ENCODE measurements around the gene ARAP3.

- no peak for TF ChIP-seq EZH2 (IDR thresholded peaks at IDR 0.05; ENCODE audit: borderline replicate concordance, low read depth, low read length, severe bottlenecking)
- TF ChIP-seq POLR2A (IDR thresholded peaks at IDR 0.05; ENCODE audit: low read depth, low read length), result no peak
- TF ChIP-seq CTCF (IDR thresholded peaks at IDR 0.05; ENCODE audit: extremely low read depth in 1 of 2, insufficient read depth in 1 of 2, low read depth in 1 of 2, low read length in 2 of 2), result no peak
- TF ChIP-seq POLR2AphosphoS5 (IDR thresholded peaks at IDR 0.05; ENCODE audit: insufficient read depth, low read depth, low read length), result no peak
- no peak for TF ChIP-seq GATA2 (IDR thresholded peaks at IDR 0.05; ENCODE audit: insufficient read depth, insufficient read length, low read depth, low read length)
- no peak for TF ChIP-seq FOS (IDR thresholded peaks at IDR 0.05; ENCODE audit: borderline replicate concordance, insufficient read depth, low read length)
- no peak for TF ChIP-seq JUN (IDR thresholded peaks at IDR 0.05; ENCODE audit: borderline replicate concordance, insufficient read depth, insufficient read length, low read depth)
- TF ChIP-seq MAX (IDR thresholded peaks at IDR 0.05; ENCODE audit: insufficient read depth, insufficient read length), result no peak
Measured at GRCh38 chr5:141722266-141722665, 40.2 kb upstream of the ARAP3 start.

Measured in endothelial cell of umbilical vein (primary cell).